ENCODE results near the gene GNAS-AS1.

Gene GNAS-AS1

DNA sequence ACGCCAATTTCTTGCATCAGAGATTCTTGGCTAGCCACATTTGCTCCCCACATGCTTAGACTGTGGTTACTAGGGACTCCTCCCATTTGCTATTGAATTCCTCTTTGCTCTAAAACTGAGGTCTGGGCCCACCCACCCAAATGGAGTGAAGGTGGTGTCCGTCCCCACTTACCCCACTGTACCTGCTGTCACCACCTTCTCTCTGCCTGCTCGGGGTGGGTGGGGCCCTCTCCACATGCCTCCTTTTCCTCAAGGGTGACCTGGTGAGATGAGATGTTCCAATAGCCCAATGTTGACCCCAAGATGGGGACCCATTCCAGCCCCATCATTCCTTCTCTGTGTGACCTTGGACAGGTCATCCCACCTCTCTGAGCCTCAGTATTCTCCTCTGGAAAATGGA, 74.6 kb downstream of the GNAS-AS1 start:
- no peak for DNase-seq

DNA sequence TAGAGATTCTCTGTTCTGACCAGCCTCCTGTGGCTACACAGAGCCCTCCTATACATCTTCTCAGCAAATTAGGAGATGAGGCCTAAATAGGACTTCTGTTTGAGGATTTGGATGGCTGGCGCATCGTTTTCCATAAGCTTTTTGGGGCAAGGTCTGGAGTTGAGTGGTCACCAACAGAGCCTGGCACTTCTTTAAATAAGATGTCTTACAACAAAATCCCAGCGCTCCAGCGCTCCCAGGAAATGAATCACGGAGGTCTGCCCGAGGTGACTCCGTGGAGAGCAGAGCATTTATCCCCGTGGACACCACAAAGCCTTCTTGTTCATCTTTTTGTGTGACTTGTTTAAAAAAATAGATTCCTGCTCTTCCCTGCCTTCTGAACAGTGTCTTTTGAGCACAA, 75.3 kb downstream of the GNAS-AS1 start:
- DNase-seq: no peak

DNA sequence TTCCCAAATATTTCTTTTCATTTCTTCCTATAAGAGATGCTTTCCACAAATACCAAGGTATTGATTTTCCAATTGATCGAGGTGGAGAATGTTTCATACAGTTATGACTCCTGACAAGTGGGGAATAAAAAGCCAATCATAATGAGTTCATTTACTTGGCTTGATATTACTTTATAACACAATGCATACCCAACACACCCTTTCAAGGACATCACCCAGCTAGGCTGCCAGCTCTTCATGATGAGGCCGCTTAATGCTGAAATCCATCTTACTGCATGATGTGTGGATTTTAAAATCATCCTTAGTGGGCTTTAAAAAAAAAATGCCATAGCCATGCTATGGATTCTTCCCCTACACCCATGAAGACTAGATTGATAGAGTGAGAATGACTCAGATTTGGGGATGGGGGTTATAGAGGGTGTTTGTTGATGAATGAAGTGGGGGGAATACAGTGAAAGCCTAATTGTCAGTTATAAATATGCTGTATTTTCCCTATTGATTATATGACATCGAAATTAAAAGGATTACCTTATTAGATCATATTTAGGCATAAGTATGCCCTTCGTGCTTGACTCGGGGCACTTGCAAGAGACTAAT, 75.9 kb downstream of the GNAS-AS1 start:
- DNase-seq: no peak

DNA sequence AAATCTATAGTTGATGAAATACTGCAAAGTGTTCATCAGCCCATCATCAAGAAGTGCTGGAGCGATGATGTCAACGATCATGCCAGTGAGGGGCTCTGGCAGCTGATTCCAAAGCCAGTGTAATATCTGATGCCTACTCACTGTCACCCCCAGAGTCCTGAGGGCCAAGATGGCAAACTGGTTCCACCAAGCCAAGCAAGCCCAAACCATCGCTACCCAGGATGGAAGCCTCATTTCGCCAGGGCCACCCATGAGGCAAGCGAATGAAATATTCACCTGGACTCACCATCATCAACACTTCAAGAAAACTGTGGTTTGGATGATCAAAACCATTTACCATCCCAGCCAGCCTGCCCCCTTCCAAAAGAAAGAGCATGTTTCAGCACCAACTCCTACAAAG, 76.5 kb downstream of the GNAS-AS1 start:
- DNase-seq: no peak

DNA sequence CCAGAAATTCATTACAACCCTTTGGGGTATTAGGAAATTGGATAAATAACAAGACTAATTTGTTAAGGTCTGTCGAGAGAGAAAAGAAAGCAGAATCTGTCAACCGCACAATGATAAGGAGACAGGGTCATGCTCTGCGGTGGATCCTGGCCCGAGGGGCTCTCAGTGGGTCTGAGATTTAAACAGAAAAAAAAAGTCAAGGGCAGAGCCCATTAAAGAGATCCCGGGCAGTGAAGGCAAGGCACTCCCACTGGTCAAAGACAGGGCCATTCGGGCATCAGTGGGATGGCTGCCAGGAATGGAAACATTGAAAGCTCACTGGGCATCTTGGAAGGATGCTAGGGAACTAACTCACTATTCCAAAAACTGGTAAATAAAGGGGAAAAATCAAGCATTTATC, 77.9 kb downstream of the GNAS-AS1 start:
- DNase-seq: no peak
